Measurements from ENCODE around the gene ANO10. TPM values are rescaled to one million over a fixed set of nuclear protein-coding genes. Genes with fewer than 3 reads are reported as not detected.

Gene ANO10
- total RNA-seq, 4 donors from 2014 or later = 28.2 to 36.9 (median 31.6) TPM

- no peaks in the 10 kb centered on the region for H3K4me1 ChIP-seq
- H3K27me3 ChIP-seq = no peaks in the 10 kb centered on the region
- 72% methylated on average over 2 of the region's 2 CpGs for WGBS
- DNase-seq (ENCODE audit: low spot score in 2 of 2) = no peak
- H3K4me3 ChIP-seq = no peak overlapping the region
- no peak overlapping the region for H3K27ac ChIP-seq
- H3K9me3 ChIP-seq = no peaks in the 10 kb centered on the region
- TF ChIP-seq EP300 (IDR thresholded peaks at IDR 0.05) (no peak), POLR2AphosphoS5 (IDR thresholded peaks at IDR 0.05) (no peak), POLR2A (IDR thresholded peaks at IDR 0.05) (no peak)
- TF ChIP-seq, protein P1, sequence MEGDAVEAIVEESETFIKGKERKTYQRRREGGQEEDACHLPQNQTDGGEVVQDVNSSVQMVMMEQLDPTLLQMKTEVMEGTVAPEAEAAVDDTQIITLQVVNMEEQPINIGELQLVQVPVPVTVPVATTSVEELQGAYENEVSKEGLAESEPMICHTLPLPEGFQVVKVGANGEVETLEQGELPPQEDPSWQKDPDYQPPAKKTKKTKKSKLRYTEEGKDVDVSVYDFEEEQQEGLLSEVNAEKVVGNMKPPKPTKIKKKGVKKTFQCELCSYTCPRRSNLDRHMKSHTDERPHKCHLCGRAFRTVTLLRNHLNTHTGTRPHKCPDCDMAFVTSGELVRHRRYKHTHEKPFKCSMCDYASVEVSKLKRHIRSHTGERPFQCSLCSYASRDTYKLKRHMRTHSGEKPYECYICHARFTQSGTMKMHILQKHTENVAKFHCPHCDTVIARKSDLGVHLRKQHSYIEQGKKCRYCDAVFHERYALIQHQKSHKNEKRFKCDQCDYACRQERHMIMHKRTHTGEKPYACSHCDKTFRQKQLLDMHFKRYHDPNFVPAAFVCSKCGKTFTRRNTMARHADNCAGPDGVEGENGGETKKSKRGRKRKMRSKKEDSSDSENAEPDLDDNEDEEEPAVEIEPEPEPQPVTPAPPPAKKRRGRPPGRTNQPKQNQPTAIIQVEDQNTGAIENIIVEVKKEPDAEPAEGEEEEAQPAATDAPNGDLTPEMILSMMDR (IDR thresholded peaks at IDR 0.05) = no peak
- H3K36me3 ChIP-seq = no peaks in the 10 kb centered on the region
These were observed 187.4 kb downstream of the ANO10 start for GRCh38 chr3:43434431-43434830.

DNA sequence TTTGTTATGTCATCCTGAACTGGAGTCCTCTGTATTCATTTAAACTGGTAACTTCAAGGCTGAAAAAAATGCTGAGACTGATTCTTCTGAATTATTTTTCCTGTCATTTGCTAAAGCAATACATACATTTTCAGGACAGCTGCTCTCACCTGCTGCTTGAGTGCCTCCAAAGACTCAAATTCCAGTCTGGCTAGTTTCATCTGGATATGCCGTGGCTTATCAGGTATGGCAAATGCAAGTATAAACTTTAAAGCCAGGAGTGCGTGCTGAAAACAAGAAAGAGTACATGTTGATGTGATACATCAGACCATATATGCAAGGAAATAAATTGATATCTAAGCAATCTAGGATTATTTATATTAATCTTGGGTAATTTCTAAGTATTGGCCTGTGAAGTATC lies 189.3 kb downstream of the ANO10 start:
- Histone ChIP-seq H3K27me3 (no peaks in the 10 kb centered on the region), H3K4me1 (no peaks in the 10 kb centered on the region), H3K9me3 (no peaks in the 10 kb centered on the region), H3K27ac (no peak overlapping the region), H3K36me3 (no peaks in the 10 kb centered on the region), H3K4me3 (no peak overlapping the region)
- DNase-seq (ENCODE audit: low spot score in 2 of 2) = no peak
- TF ChIP-seq POLR2A (IDR thresholded peaks at IDR 0.05) (no peak), EP300 (IDR thresholded peaks at IDR 0.05) (no peak), POLR2AphosphoS5 (IDR thresholded peaks at IDR 0.05) (no peak)
- TF ChIP-seq, protein P1 (IDR thresholded peaks at IDR 0.05) = no peak
- WGBS = 95% methylated on average over 2 of the region's 2 CpGs

- Histone ChIP-seq H3K4me3 (no peak overlapping the region), H3K4me1 (no peaks in the 10 kb centered on the region), H3K9me3 (no peaks in the 10 kb centered on the region), H3K36me3 (no peaks in the 10 kb centered on the region), H3K27me3 (no peaks in the 10 kb centered on the region), H3K27ac (no peak overlapping the region)
- WGBS = 57% methylated on average over 1 of the region's 1 CpG
- DNase-seq (ENCODE audit: low spot score in 2 of 2) = no peak
- TF ChIP-seq POLR2A (IDR thresholded peaks at IDR 0.05) (no peak), POLR2AphosphoS5 (IDR thresholded peaks at IDR 0.05) (no peak), EP300 (IDR thresholded peaks at IDR 0.05) (no peak)
- TF ChIP-seq, protein P1 (IDR thresholded peaks at IDR 0.05) = no peak
These were observed 195.4 kb downstream of the ANO10 start for GRCh38 chr3:43426388-43426787.

DNA sequence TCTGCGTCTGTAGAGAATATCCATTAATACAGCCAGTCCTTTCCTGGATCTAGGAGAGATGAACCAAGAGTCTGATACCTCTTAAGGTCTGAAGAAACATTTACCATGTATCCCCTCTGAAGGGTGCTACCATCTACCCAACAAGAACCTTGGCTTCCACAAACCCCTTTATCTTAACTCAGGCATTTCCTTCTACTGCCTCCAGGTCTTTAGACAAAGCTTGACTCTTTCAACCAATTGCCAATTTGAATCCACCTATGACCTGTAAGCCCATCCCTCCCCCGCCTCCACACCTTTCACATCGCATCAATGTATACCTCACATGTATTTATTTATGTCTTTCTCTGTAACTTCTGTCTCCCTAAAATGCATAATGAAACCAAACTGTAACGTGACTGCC lies 196.0 kb downstream of the ANO10 start:
- no peak for TF ChIP-seq POLR2A (IDR thresholded peaks at IDR 0.05)
- no peak for TF ChIP-seq EP300 (IDR thresholded peaks at IDR 0.05)
- no peak for TF ChIP-seq POLR2AphosphoS5 (IDR thresholded peaks at IDR 0.05)
- TF ChIP-seq, protein P1 (IDR thresholded peaks at IDR 0.05) = no peak
- no peak overlapping the region for H3K27ac ChIP-seq
- H3K27me3 ChIP-seq = no peaks in the 10 kb centered on the region
- no peak for DNase-seq (ENCODE audit: low spot score in 2 of 2)
- no peaks in the 10 kb centered on the region for H3K36me3 ChIP-seq
- no peak overlapping the region for H3K4me3 ChIP-seq
- WGBS = 95% methylated on average over 4 of the region's 4 CpGs
- no peaks in the 10 kb centered on the region for H3K9me3 ChIP-seq
- no peaks in the 10 kb centered on the region for H3K4me1 ChIP-seq

DNA sequence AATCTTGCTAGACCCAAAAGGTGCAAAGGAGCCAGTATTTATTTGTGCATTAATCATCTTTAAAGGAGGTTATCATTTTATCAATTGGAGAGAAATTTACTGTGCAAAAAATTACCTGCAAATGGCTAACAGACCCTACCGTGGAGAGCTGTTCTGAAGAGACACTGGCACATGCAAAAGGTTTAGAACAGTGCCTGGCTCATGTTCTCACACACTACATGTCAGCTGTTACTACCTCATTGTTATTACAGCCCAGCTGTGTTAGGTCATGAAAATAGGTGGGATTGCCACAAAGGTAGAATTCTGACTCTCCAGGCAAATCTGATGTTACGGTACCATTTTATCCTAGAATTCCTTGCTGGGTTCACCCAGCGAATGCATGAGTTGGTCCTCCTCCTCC lies 198.2 kb downstream of the ANO10 start:
- Histone ChIP-seq H3K27me3 (no peaks in the 10 kb centered on the region), H3K9me3 (no peaks in the 10 kb centered on the region), H3K27ac (no peak overlapping the region), H3K36me3 (peaks cover 3% of the 10 kb centered on the region), H3K4me3 (no peak overlapping the region), H3K4me1 (no peaks in the 10 kb centered on the region)
- TF ChIP-seq, protein P1 (IDR thresholded peaks at IDR 0.05) = no peak
- TF ChIP-seq EP300 (IDR thresholded peaks at IDR 0.05) (no peak), POLR2AphosphoS5 (IDR thresholded peaks at IDR 0.05) (no peak), POLR2A (IDR thresholded peaks at IDR 0.05) (no peak)
- WGBS = 62% methylated on average over 3 of the region's 3 CpGs
- DNase-seq (ENCODE audit: low spot score in 2 of 2) = no peak

All from suprapubic skin (tissue), 4 donors.